ENCODE results near the gene SLC39A11. TPM values are rescaled to one million over a fixed set of nuclear protein-coding genes. Genes with fewer than 3 reads are reported as not detected.

The SLC39A11 gene
- total and polyA plus RNA-seq, 12 donors = 7.0 to 91.4 (median 22.7) TPM

GRCh38 chr17:72879877-72880276 lies 212.6 kb downstream of the SLC39A11 start:
- H3K27me3 ChIP-seq = no peaks in the 10 kb centered on the region
- H3K4me1 ChIP-seq (replicated peaks in 1 of 2) = no peaks in the 10 kb centered on the region
- no peaks in the 10 kb centered on the region for H3K36me3 ChIP-seq (replicated peaks in 1 of 2)
- no peak for TF ChIP-seq POLR2A (IDR thresholded peaks at IDR 0.05)
- no peak for TF ChIP-seq CTCF (IDR thresholded peaks at IDR 0.05)
- WGBS, 4 donors = 91 to 100% (median 97%) methylated on average over 2 of the region's 2 CpGs
- no peak overlapping the region for H3K27ac ChIP-seq
- H3K4me3 ChIP-seq = no peak overlapping the region
- H3K9me3 ChIP-seq (replicated peaks in 1 of 3) = no peaks in the 10 kb centered on the region
- DNase-seq = no peak
- intact Hi-C loops (cut with DNase I) = no loop called here

GRCh38 chr17:72878975-72879660 lies 213.4 kb downstream of the SLC39A11 start:
- H3K9me3 ChIP-seq (replicated peaks in 1 of 3) = no peaks in the 10 kb centered on the region
- DNase-seq = no peak
- 90 to 97% (median 96%) methylated on average over 6 of the region's 6 CpGs for WGBS, 4 donors
- intact Hi-C loops (cut with DNase I) = no loop called here
- H3K36me3 ChIP-seq (replicated peaks in 1 of 2) = no peaks in the 10 kb centered on the region
- H3K27ac ChIP-seq = no peak overlapping the region
- H3K27me3 ChIP-seq = no peaks in the 10 kb centered on the region
- TF ChIP-seq CTCF (IDR thresholded peaks at IDR 0.05) (no peak), POLR2A (IDR thresholded peaks at IDR 0.05) (no peak)
- H3K4me3 ChIP-seq = no peak overlapping the region
- no peaks in the 10 kb centered on the region for H3K4me1 ChIP-seq (replicated peaks in 1 of 2)

- 95 to 99% (median 96%) methylated on average over 8 of the region's 8 CpGs for WGBS, 4 donors
- Histone ChIP-seq H3K36me3 (replicated peaks in 1 of 2) (no peaks in the 10 kb centered on the region), H3K27ac (no peak overlapping the region), H3K4me1 (replicated peaks in 1 of 2) (no peaks in the 10 kb centered on the region), H3K4me3 (no peak overlapping the region), H3K27me3 (no peaks in the 10 kb centered on the region), H3K9me3 (replicated peaks in 1 of 3) (no peaks in the 10 kb centered on the region)
- no peak for DNase-seq
- intact Hi-C loops (cut with DNase I) = no loop called here
- TF ChIP-seq POLR2A (IDR thresholded peaks at IDR 0.05) = no peak
- TF ChIP-seq CTCF (IDR thresholded peaks at IDR 0.05) = no peak
These were observed 215.1 kb downstream of the SLC39A11 start for GRCh38 chr17:72877348-72877747.

GRCh38 chr17:72876413-72876812 lies 216.1 kb downstream of the SLC39A11 start:
- no peaks in the 10 kb centered on the region for H3K27me3 ChIP-seq
- no peaks in the 10 kb centered on the region for H3K4me1 ChIP-seq (replicated peaks in 1 of 2)
- 95 to 100% (median 97%) methylated on average over 1 of the region's 1 CpG for WGBS, 4 donors
- intact Hi-C loops (cut with DNase I) = no loop called here
- no peak for DNase-seq
- H3K36me3 ChIP-seq (replicated peaks in 1 of 2) = no peaks in the 10 kb centered on the region
- no peak overlapping the region for H3K27ac ChIP-seq
- no peaks in the 10 kb centered on the region for H3K9me3 ChIP-seq (replicated peaks in 1 of 3)
- TF ChIP-seq POLR2A (IDR thresholded peaks at IDR 0.05) = no peak
- no peak for TF ChIP-seq CTCF (IDR thresholded peaks at IDR 0.05)
- no peak overlapping the region for H3K4me3 ChIP-seq
